ENCODE measurements around the gene CD96.
A peak's percentile ranks its signal among the peaks of the same experiment; 100 is the strongest.

Gene CD96

GRCh38 chr3:111652492-111653180 lies 110.6 kb downstream of the CD96 start:
- Histone ChIP-seq H3K4me1 (ENCODE audit: control insufficient read depth in 1 of 2, insufficient read depth in 1 of 2, low read depth in 1 of 2, low read length in 1 of 2) (no peaks in the 10 kb centered on the region), H3K9me3 (no peaks in the 10 kb centered on the region), H3K4me3 (ENCODE audit: low read depth in 1 of 2, low read length in 1 of 2) (no peak overlapping the region), H3K36me3 (no peaks in the 10 kb centered on the region), H3K27ac (no peak overlapping the region), H3K27me3 (no peaks in the 10 kb centered on the region)
- no peak for TF ChIP-seq CTCF (IDR thresholded peaks at IDR 0.05)

GRCh38 chr3:111653766-111654165 lies 111.8 kb downstream of the CD96 start:
- H3K9me3 ChIP-seq, result no peaks in the 10 kb centered on the region
- no peaks in the 10 kb centered on the region for H3K27me3 ChIP-seq
- no peaks in the 10 kb centered on the region for H3K36me3 ChIP-seq
- no peak overlapping the region for H3K27ac ChIP-seq
- no peak for TF ChIP-seq CTCF (IDR thresholded peaks at IDR 0.05)
- no peaks in the 10 kb centered on the region for H3K4me1 ChIP-seq (ENCODE audit: control insufficient read depth in 1 of 2, insufficient read depth in 1 of 2, low read depth in 1 of 2, low read length in 1 of 2)
- H3K4me3 ChIP-seq (ENCODE audit: low read depth in 1 of 2, low read length in 1 of 2), result no peak overlapping the region

- H3K9me3 ChIP-seq, result no peaks in the 10 kb centered on the region
- H3K27ac ChIP-seq, result no peak overlapping the region
- H3K36me3 ChIP-seq, result no peaks in the 10 kb centered on the region
- peaks cover 1 to 13% of the 10 kb centered on the region in 2 experiments for H3K4me1 ChIP-seq (ENCODE audit: control insufficient read depth in 1 of 2, insufficient read depth in 1 of 2, low read depth in 1 of 2, low read length in 1 of 2)
- no peaks in the 10 kb centered on the region for H3K27me3 ChIP-seq
- H3K4me3 ChIP-seq (ENCODE audit: low read depth in 1 of 2, low read length in 1 of 2), result no peak overlapping the region
- TF ChIP-seq CTCF (IDR thresholded peaks at IDR 0.05), result no peak
Measured at GRCh38 chr3:111662012-111662411, 120.0 kb downstream of the CD96 start.

- Histone ChIP-seq H3K36me3 (no peaks in the 10 kb centered on the region), H3K4me1 (ENCODE audit: control insufficient read depth in 1 of 2, insufficient read depth in 1 of 2, low read depth in 1 of 2, low read length in 1 of 2) (peaks cover 10 to 22% of the 10 kb centered on the region in 2 experiments), H3K27me3 (no peaks in the 10 kb centered on the region), H3K9me3 (no peaks in the 10 kb centered on the region), H3K4me3 (ENCODE audit: low read depth in 1 of 2, low read length in 1 of 2) (no peak overlapping the region), H3K27ac (peak overlapping the region; percentile 75)
- TF ChIP-seq CTCF (IDR thresholded peaks at IDR 0.05), result no peak
Measured at GRCh38 chr3:111662907-111663306, 120.9 kb downstream of the CD96 start.

GRCh38 chr3:111666041-111666735 lies 124.2 kb downstream of the CD96 start:
- H3K36me3 ChIP-seq, result no peaks in the 10 kb centered on the region
- H3K4me3 ChIP-seq (ENCODE audit: low read depth in 1 of 2, low read length in 1 of 2), result no peak overlapping the region
- TF ChIP-seq CTCF (IDR thresholded peaks at IDR 0.05), result no peak
- H3K9me3 ChIP-seq, result no peaks in the 10 kb centered on the region
- H3K4me1 ChIP-seq (ENCODE audit: control insufficient read depth in 1 of 2, insufficient read depth in 1 of 2, low read depth in 1 of 2, low read length in 1 of 2), result peaks cover 25 to 40% of the 10 kb centered on the region in 2 experiments
- H3K27me3 ChIP-seq, result no peaks in the 10 kb centered on the region
- peak overlapping the region; percentile 80 for H3K27ac ChIP-seq

Measured in neutrophil (primary cell).